Measurements from ENCODE around the gene ROR1. TPM values are rescaled to one million over a fixed set of nuclear protein-coding genes. Genes with fewer than 3 reads are reported as not detected.

ROR1 gene
- total RNA-seq, 4 donors from 2014 or later = 10.6 to 21.7 (median 15.1) TPM

DNA sequence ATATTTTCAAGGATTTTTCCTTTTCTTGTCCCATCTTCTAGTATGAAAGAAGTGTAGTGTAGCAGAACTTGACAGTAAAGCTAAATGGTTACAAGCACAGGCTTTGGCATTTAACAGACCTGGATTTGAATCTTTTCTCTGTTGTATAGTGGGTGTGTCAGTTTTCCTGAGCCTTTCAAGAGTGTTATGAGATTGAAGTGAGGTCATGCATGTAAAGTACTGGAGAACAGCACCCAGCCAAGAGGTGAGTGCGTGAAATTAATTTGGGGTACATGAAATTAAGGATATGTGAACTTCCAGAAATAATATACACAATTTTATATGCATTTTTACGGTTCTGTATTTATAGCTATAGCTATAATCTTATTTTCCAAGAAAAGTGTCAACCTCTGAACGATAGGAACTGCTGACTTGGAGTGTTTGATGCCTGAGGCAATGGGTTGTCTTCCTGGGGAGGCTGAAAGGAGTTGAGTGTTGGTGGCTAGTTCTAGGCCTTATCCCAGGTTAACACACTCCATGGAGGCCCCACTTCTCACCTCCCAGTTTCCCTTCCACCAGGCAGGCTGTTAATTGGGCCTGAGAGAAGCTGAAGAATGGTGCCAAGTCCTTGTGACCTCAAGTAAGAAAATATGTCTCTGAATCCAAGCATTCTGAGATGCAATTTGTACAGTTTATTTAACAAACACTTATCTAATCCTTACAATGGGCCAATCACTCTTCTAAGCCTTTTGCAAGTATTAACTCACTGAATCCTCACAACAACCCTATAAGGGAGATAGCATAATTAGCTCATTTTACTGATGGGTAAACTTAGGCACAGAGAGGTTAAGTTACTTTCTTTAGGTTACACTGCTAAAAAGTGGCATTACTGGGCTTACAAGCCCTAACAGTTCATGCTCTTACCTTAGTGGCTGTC lies 4.4 kb downstream of the ROR1 start:
- TF ChIP-seq POLR2AphosphoS5 (IDR thresholded peaks at IDR 0.05) (no peak), EP300 (IDR thresholded peaks at IDR 0.05) (no peak), CTCF (IDR thresholded peaks at IDR 0.05) (no peak), POLR2A (IDR thresholded peaks at IDR 0.05) (no peak)
- Histone ChIP-seq H3K4me1 (peaks cover 29% of the 10 kb centered on the region), H3K36me3 (no peaks in the 10 kb centered on the region), H3K9me3 (no peaks in the 10 kb centered on the region), H3K27me3 (no peaks in the 10 kb centered on the region), H3K27ac (no peak overlapping the region), H3K4me3 (no peak overlapping the region)
- no peak for DNase-seq (ENCODE audit: low spot score in 2 of 2)
- WGBS = 71% methylated on average over 3 of the region's 3 CpGs

DNA sequence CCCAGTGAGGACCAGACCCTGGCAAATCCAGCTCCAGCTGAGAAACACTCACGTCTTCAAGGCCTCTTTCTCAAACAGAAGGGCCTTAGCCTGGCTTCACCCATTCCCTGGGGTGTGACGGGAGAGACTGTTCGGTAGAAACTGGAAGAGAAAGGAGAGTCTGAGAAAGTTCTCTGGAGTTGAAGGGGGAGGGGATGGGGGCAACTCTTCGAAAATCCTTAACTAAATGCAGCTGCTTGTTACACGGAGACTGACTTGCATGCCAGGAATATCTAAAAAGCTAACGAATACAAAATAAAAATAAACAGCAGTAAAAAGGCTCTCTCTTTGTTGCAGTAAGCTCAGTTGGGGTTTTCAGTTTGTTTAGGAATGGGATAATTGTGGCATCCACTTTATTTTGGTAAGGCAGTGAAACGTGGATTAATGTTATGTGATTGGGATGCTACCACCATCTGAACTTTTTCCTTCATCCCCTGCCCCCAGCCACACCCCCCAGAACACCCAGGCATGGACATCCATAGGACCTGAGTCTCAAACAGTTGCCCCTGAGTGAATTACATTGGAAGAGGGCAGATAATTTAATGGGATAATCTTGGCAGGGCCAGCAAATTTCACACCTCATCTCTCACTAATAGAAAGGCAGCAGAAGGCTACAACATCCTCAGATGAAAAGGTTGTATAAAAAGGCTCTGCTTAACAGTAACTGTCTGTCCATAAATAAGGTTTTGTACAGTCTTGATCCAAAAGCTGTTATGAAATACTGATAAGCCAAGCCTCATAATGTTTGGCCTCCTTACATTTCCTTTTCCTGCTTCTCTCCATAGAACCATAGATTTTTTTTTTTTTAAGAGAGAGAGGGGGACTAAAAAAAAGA lies 5.8 kb downstream of the ROR1 start:
- Histone ChIP-seq H3K4me3 (no peak overlapping the region), H3K36me3 (no peaks in the 10 kb centered on the region), H3K27ac (no peak overlapping the region), H3K4me1 (peaks cover 23% of the 10 kb centered on the region), H3K9me3 (no peaks in the 10 kb centered on the region), H3K27me3 (no peaks in the 10 kb centered on the region)
- DNase-seq (ENCODE audit: low spot score in 2 of 2) = no peak
- TF ChIP-seq POLR2A (IDR thresholded peaks at IDR 0.05) (no peak), CTCF (IDR thresholded peaks at IDR 0.05) (no peak), POLR2AphosphoS5 (IDR thresholded peaks at IDR 0.05) (no peak), EP300 (IDR thresholded peaks at IDR 0.05) (no peak)
- WGBS = 63% methylated on average over 7 of the region's 7 CpGs

DNA sequence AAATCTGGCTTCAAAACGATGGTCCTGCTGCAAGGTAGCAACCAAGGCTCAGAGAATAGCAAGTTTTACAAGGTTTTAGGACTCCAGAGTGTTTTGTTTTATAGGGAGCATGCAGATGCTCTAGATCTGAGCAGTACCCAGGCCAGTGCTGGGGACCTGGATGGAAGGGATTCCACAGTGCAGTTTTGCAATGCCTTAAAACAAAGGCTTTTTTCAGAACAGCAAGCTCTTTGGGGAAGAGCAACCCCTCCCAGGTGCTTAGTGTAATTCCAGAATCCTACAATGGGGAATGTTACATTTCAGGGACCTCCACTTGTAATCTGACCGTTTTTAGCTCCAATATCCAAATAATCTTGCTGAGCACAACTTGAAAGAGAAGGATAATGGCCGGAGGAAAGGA lies 6.7 kb downstream of the ROR1 start:
- DNase-seq (ENCODE audit: low spot score in 2 of 2) = no peak
- Histone ChIP-seq H3K4me1 (peaks cover 15% of the 10 kb centered on the region), H3K4me3 (no peak overlapping the region), H3K9me3 (no peaks in the 10 kb centered on the region), H3K27me3 (no peaks in the 10 kb centered on the region), H3K36me3 (no peaks in the 10 kb centered on the region), H3K27ac (no peak overlapping the region)
- 85% methylated on average over 3 of the region's 3 CpGs for WGBS
- no peak for TF ChIP-seq POLR2A (IDR thresholded peaks at IDR 0.05)
- no peak for TF ChIP-seq CTCF (IDR thresholded peaks at IDR 0.05)
- no peak for TF ChIP-seq POLR2AphosphoS5 (IDR thresholded peaks at IDR 0.05)
- TF ChIP-seq EP300 (IDR thresholded peaks at IDR 0.05) = no peak

DNA sequence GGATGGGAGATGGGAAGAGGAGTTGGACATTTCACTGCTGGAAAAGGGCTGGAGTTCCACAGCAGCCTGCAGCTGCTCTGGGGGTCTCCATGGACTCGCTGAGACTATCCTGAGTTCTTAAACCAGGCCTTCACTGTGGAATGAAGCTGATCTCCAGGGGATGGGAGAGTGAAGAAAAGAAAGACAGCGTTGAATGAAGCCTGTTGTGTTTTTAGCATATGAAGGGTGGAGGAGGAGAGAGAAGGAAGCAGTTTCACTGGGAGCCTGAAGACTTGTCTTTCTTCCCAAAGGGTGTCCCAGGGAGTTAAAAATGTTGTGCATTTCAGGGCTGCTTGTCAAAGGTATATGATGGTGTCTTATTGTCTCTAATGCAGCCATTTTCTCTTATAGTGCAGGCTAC lies 9.2 kb downstream of the ROR1 start:
- DNase-seq (ENCODE audit: low spot score in 2 of 2) = no peak
- TF ChIP-seq POLR2A (IDR thresholded peaks at IDR 0.05) (no peak), POLR2AphosphoS5 (IDR thresholded peaks at IDR 0.05) (no peak)
- Histone ChIP-seq H3K36me3 (no peaks in the 10 kb centered on the region), H3K27me3 (no peaks in the 10 kb centered on the region), H3K27ac (no peak overlapping the region), H3K9me3 (no peaks in the 10 kb centered on the region), H3K4me1 (peaks cover 5% of the 10 kb centered on the region), H3K4me3 (no peak overlapping the region)
- 89% methylated on average over 2 of the region's 2 CpGs for WGBS

GRCh38 chr1:63784083-63784482 lies 10.3 kb downstream of the ROR1 start:
- Histone ChIP-seq H3K27me3 (no peaks in the 10 kb centered on the region), H3K27ac (no peak overlapping the region), H3K4me3 (no peak overlapping the region), H3K36me3 (no peaks in the 10 kb centered on the region), H3K9me3 (no peaks in the 10 kb centered on the region), H3K4me1 (peaks cover 5% of the 10 kb centered on the region)
- TF ChIP-seq POLR2AphosphoS5 (IDR thresholded peaks at IDR 0.05) = no peak
- TF ChIP-seq CTCF (IDR thresholded peaks at IDR 0.05) = no peak
- no peak for TF ChIP-seq EP300 (IDR thresholded peaks at IDR 0.05)
- TF ChIP-seq POLR2A (IDR thresholded peaks at IDR 0.05) = no peak
- DNase-seq (ENCODE audit: low spot score in 2 of 2) = no peak

All from suprapubic skin (tissue), 4 donors.